ENCODE measurements around the gene CPNE2.

- TF ChIP-seq CTCF (IDR thresholded peaks at IDR 0.05), result no peak
- TF ChIP-seq POLR2A (IDR thresholded peaks at IDR 0.05; ENCODE audit: low read depth), result no peak
- no peak for TF ChIP-seq POLR2AphosphoS5 (IDR thresholded peaks at IDR 0.05)
- no peak for TF ChIP-seq EP300 (IDR thresholded peaks at IDR 0.05)
These were observed 40.6 kb downstream of the CPNE2 start for GRCh38 chr16:57133031-57133430.
